ENCODE data around the gene LRSAM1. TPM values are rescaled to one million over a fixed set of nuclear protein-coding genes. Genes with fewer than 3 reads are reported as not detected.

Gene LRSAM1
- 14.9 TPM for polyA plus RNA-seq (2013, experiment 1 of 2; ENCODE audit: insufficient read length)
- polyA plus RNA-seq (2013, experiment 2 of 2; ENCODE audit: insufficient read length), result 13.3 TPM

GRCh38 chr9:127450830-127451607, at the start of gene LRSAM1, which contains the start of gene RPL12:
Gene LRSAM1, plus strand, starts transcription at chr9:127451510. Its CDS starts 3,018 bp downstream, at chr9:127454528.
Gene RPL12, minus strand, starts transcription at chr9:127451406. Its CDS starts 89 bp downstream, at chr9:127451317.
- DNase-seq, result peak; percentile 95

- no peak for DNase-seq
Observed at GRCh38 chr9:127402401-127403090, 48.8 kb upstream of the LRSAM1 start.

GRCh38 chr9:127403507-127404192, 47.7 kb upstream of the LRSAM1 start:
- DNase-seq, result no peak

GRCh38 chr9:127404631-127405030, 46.7 kb upstream of the LRSAM1 start:
- DNase-seq, result no peak

GRCh38 chr9:127405344-127406125, 45.8 kb upstream of the LRSAM1 start:
- no peak for DNase-seq

- DNase-seq, result no peak
Observed at GRCh38 chr9:127406799-127407491, 44.4 kb upstream of the LRSAM1 start.

GRCh38 chr9:127407492-127407843, 43.8 kb upstream of the LRSAM1 start:
- DNase-seq, result no peak

- no peak for DNase-seq
Observed at GRCh38 chr9:127411122-127411521, 40.2 kb upstream of the LRSAM1 start.

- no peak for DNase-seq
Observed at GRCh38 chr9:127415141-127415540, 36.2 kb upstream of the LRSAM1 start.

- no peak for DNase-seq
Observed at GRCh38 chr9:127415657-127416056, 35.7 kb upstream of the LRSAM1 start.

- DNase-seq, result peak; percentile 33
Observed at GRCh38 chr9:127417131-127418036, 33.9 kb upstream of the LRSAM1 start.

- DNase-seq, result no peak
Observed at GRCh38 chr9:127418037-127418471, 33.3 kb upstream of the LRSAM1 start.

- no peak for DNase-seq
Observed at GRCh38 chr9:127419348-127419747, 32.0 kb upstream of the LRSAM1 start.

GRCh38 chr9:127421057-127421456, 30.3 kb upstream of the LRSAM1 start:
- no peak for DNase-seq

GRCh38 chr9:127422133-127422782, 29.1 kb upstream of the LRSAM1 start:
- no peak for DNase-seq

GRCh38 chr9:127422787-127423186, 28.5 kb upstream of the LRSAM1 start:
- DNase-seq, result no peak

- no peak for DNase-seq
Observed at GRCh38 chr9:127423476-127423933, 27.8 kb upstream of the LRSAM1 start.

GRCh38 chr9:127423934-127424675, 27.2 kb upstream of the LRSAM1 start, which contains the start of gene ZNF79:
Gene ZNF79, plus strand, starts transcription at chr9:127424382. Its CDS starts 406 bp downstream, at chr9:127424788.
- peak; percentile 89 for DNase-seq

- no peak for DNase-seq
Observed at GRCh38 chr9:127424676-127424999, 26.7 kb upstream of the LRSAM1 start.

All from fibroblast of skin of scalp (primary cell).